ENCODE data around the gene KCNH8. TPM values are rescaled to one million over a fixed set of nuclear protein-coding genes. Genes with fewer than 3 reads are reported as not detected.

The KCNH8 gene
- total and polyA plus RNA-seq, 2 experiments from 2014 or later: 0.97 to 1.1 TPM

GRCh38 chr3:19348500-19348899, 200.2 kb downstream of the KCNH8 start:
- Histone ChIP-seq H3K4me3 (no peak overlapping the region), H3K27ac (no peak overlapping the region), H2AFZ (no peak overlapping the region), H3K9me3 (ENCODE audit: low read depth) (no peaks in the 10 kb centered on the region), H4K20me1 (ENCODE audit: insufficient read depth, poor library complexity, severe bottlenecking) (no peaks in the 10 kb centered on the region), H3K27me3 (no peaks in the 10 kb centered on the region), H3K36me3 (replicated peaks; ENCODE audit: insufficient read depth, low read depth) (no peaks in the 10 kb centered on the region), H3K79me2 (no peaks in the 10 kb centered on the region), H3K9me2 (replicated peaks; ENCODE audit: insufficient read depth) (no peaks in the 10 kb centered on the region), H3K4me1 (ENCODE audit: insufficient read depth) (no peaks in the 10 kb centered on the region), H3K4me2 (no peak overlapping the region)
- DNase-seq (ENCODE audit: low spot score): no peak
- TF ChIP-seq EZH2 (IDR thresholded peaks at IDR 0.05; ENCODE audit: borderline replicate concordance) (no peak), EZH2phosphoT487 (IDR thresholded peaks at IDR 0.05; ENCODE audit: low read depth, severe bottlenecking, unreplicated experiment) (no peak), CTCF (IDR thresholded peaks at IDR 0.05; ENCODE audit: poor library complexity) (no peak)
- WGBS (ENCODE audit: low lambda C conversion rate, missing lambda C conversion rate): 66% methylated on average over 2 of the region's 2 CpGs

GRCh38 chr3:19348941-19349564, 200.7 kb downstream of the KCNH8 start:
- H3K36me3 ChIP-seq (replicated peaks; ENCODE audit: insufficient read depth, low read depth): no peaks in the 10 kb centered on the region

GRCh38 chr3:19357947-19358346, 209.6 kb downstream of the KCNH8 start:
- WGBS (ENCODE audit: low lambda C conversion rate, missing lambda C conversion rate): 83% methylated on average over 1 of the region's 1 CpG

More at GRCh38 chr3:19348941-19349564, 200.7 kb downstream of the KCNH8 start:
- no peak overlapping the region for H2AFZ ChIP-seq
- H3K4me2 ChIP-seq: no peak overlapping the region
- no peaks in the 10 kb centered on the region for H3K9me2 ChIP-seq (replicated peaks; ENCODE audit: insufficient read depth)
- H3K27me3 ChIP-seq: no peaks in the 10 kb centered on the region
- peak; percentile 59 for DNase-seq (ENCODE audit: low spot score)
- no peaks in the 10 kb centered on the region for H3K4me1 ChIP-seq (ENCODE audit: insufficient read depth)
- H3K79me2 ChIP-seq: no peaks in the 10 kb centered on the region
- H3K27ac ChIP-seq: no peak overlapping the region
- H3K9me3 ChIP-seq (ENCODE audit: low read depth): no peaks in the 10 kb centered on the region
- 41% methylated on average over 5 of the region's 5 CpGs for WGBS (ENCODE audit: low lambda C conversion rate, missing lambda C conversion rate)
- no peak overlapping the region for H3K4me3 ChIP-seq
- peak; percentile 80 for TF ChIP-seq CTCF (IDR thresholded peaks at IDR 0.05; ENCODE audit: poor library complexity)
- TF ChIP-seq EZH2 (IDR thresholded peaks at IDR 0.05; ENCODE audit: borderline replicate concordance): no peak
- H4K20me1 ChIP-seq (ENCODE audit: insufficient read depth, poor library complexity, severe bottlenecking): no peaks in the 10 kb centered on the region

More at GRCh38 chr3:19357947-19358346, 209.6 kb downstream of the KCNH8 start:
- no peaks in the 10 kb centered on the region for H3K9me2 ChIP-seq (replicated peaks; ENCODE audit: insufficient read depth)
- no peak overlapping the region for H3K4me3 ChIP-seq
- no peaks in the 10 kb centered on the region for H3K36me3 ChIP-seq (replicated peaks; ENCODE audit: insufficient read depth, low read depth)
- H3K4me1 ChIP-seq (ENCODE audit: insufficient read depth): no peaks in the 10 kb centered on the region
- no peaks in the 10 kb centered on the region for H4K20me1 ChIP-seq (ENCODE audit: insufficient read depth, poor library complexity, severe bottlenecking)
- TF ChIP-seq EZH2 (IDR thresholded peaks at IDR 0.05; ENCODE audit: borderline replicate concordance) (no peak), EZH2phosphoT487 (IDR thresholded peaks at IDR 0.05; ENCODE audit: low read depth, severe bottlenecking, unreplicated experiment) (no peak), CTCF (IDR thresholded peaks at IDR 0.05; ENCODE audit: poor library complexity) (no peak)
- no peak overlapping the region for H3K4me2 ChIP-seq
- H3K27ac ChIP-seq: no peak overlapping the region
- no peak for DNase-seq (ENCODE audit: low spot score)
- H3K27me3 ChIP-seq: no peaks in the 10 kb centered on the region
- no peak overlapping the region for H2AFZ ChIP-seq
- H3K79me2 ChIP-seq: no peaks in the 10 kb centered on the region
- no peaks in the 10 kb centered on the region for H3K9me3 ChIP-seq (ENCODE audit: low read depth)
